PFSK-1 (cell line): ENCODE results near the gene U2AF1L4.

Source experiments
- FOXP2 ChIP-seq: optimal IDR thresholded peaks from 2 replicates; pipeline ENCODE3; 2011; ENCODE audit warnings: borderline replicate concordance, control low read depth, inconsistent platforms; ENCODE audit not compliant: insufficient read depth; ENCODE audit errors: extremely low read length, extremely low read depth
- POLR2AphosphoS5 ChIP-seq: IDR thresholded peaks from 2 replicates; pipeline ENCODE4 v1.6.1; 2012; ENCODE audit warnings: low read depth, mild to moderate bottlenecking, control low read depth, low read length, moderate library complexity
- REST ChIP-seq, 2 experiments: IDR thresholded peaks; 2 replicates each; pipeline versions ENCODE4 v1.6.1 to v1.8.0; 2011 to 2012; ENCODE audit warnings: low read depth in 2 of 2, low read length in 2 of 2, control low read depth in 1 of 2, inconsistent platforms in 1 of 2, mild to moderate bottlenecking in 1 of 2, moderate library complexity in 1 of 2; ENCODE audit not compliant: insufficient read depth in 1 of 2
- SIN3A ChIP-seq: IDR thresholded peaks from 2 replicates; pipeline ENCODE4 v1.6.1; 2012; ENCODE audit warnings: mild to moderate bottlenecking, low read length, moderate library complexity, borderline replicate concordance; ENCODE audit not compliant: insufficient read depth
- TAF1 ChIP-seq: IDR thresholded peaks from 2 replicates; pipeline ENCODE4 v1.6.1; 2012; ENCODE audit warnings: low read length, control low read depth, borderline replicate concordance; ENCODE audit not compliant: insufficient read depth

The U2AF1L4 gene

GRCh38 chr19:35783469-35784434 lies 38.5 kb upstream of the U2AF1L4 start:
- TF ChIP-seq REST (IDR thresholded peaks at IDR 0.05; ENCODE audit: insufficient read depth in 1 of 2, low read depth in 2 of 2, low read length in 2 of 2) (no peak), FOXP2 (no peak), SIN3A (no peak)

- no peak for TF ChIP-seq SIN3A
- TF ChIP-seq POLR2AphosphoS5: no peak
- no peak for TF ChIP-seq REST (IDR thresholded peaks at IDR 0.05; ENCODE audit: insufficient read depth in 1 of 2, low read depth in 2 of 2, low read length in 2 of 2)
- no peak for TF ChIP-seq FOXP2
- TF ChIP-seq TAF1: no peak
Measured at GRCh38 chr19:35782589-35782988, 37.4 kb upstream of the U2AF1L4 start.

- TF ChIP-seq FOXP2 (no peak), REST (IDR thresholded peaks at IDR 0.05; ENCODE audit: insufficient read depth in 1 of 2, low read depth in 2 of 2, low read length in 2 of 2) (no peak), SIN3A (no peak)
Measured at GRCh38 chr19:35781650-35782049, 36.4 kb upstream of the U2AF1L4 start.

- no peak for TF ChIP-seq SIN3A
- no peak for TF ChIP-seq REST (IDR thresholded peaks at IDR 0.05; ENCODE audit: insufficient read depth in 1 of 2, low read depth in 2 of 2, low read length in 2 of 2)
- TF ChIP-seq TAF1: no peak
- TF ChIP-seq POLR2AphosphoS5: no peak
- no peak for TF ChIP-seq FOXP2
Measured at GRCh38 chr19:35780717-35781116, 35.5 kb upstream of the U2AF1L4 start.
